IMR-90 (cell line): Measurements from ENCODE around the gene ELFN1. TPM values are rescaled to one million over a fixed set of nuclear protein-coding genes. Genes with fewer than 3 reads are reported as not detected.

Experiments used
- ATAC-seq: fragments of 200-7000 bp; cut with Tn5 transposase; 2 replicates; pipeline ENCODE4 v1.9.1; 2020; ENCODE audit warnings: low read depth, mild to moderate bottlenecking, moderate library complexity
- BruUV-seq: library from RNA; stranded (reverse); fragments of 400-500 nt; replicated peaks from 2 replicates; lab custom pipeline; 2021; lab: Mats Ljungman, UMichigan
- CTCF ChIA-PET: fragments of 300-600 bp; formaldehyde crosslinking; extraction: SDS; loops from one replicate; lab custom pipeline; 2021; ENCODE audit warnings: antibody characterized with exemption; lab: Yijun Ruan, JAX
- POLR2A ChIA-PET: fragments of 300-600 bp; sonication (Branson Sonifier 250); formaldehyde crosslinking; loops from one replicate; lab custom pipeline; 2022; ENCODE audit warnings: antibody characterized with exemption; ENCODE audit not compliant: unreplicated experiment; lab: Charles Lee
- DNase-seq: peaks from one replicate; pipeline ENCODE4 v3.0.0; 2013
- H2AFZ ChIP-seq: replicated peaks from 2 replicates; pipeline ENCODE3; 2013; ENCODE audit warnings: low read length, mild to moderate bottlenecking; ENCODE audit not compliant: poor library complexity
- H2AK5ac ChIP-seq: 2 replicates; pipeline ENCODE4 v1.6.1; 2013; ENCODE audit warnings: low read depth, low read length, inconsistent platforms
- H2AK9ac ChIP-seq: replicated peaks from 2 replicates; pipeline ENCODE3; 2013; ENCODE audit warnings: mild to moderate bottlenecking, low read depth, low read length, moderate library complexity; ENCODE audit not compliant: poor library complexity
- H2BK120ac ChIP-seq: 2 replicates; pipeline ENCODE4 v1.6.1; 2013; ENCODE audit warnings: low read depth, low read length, inconsistent platforms
- H2BK15ac ChIP-seq: 3 replicates; pipeline ENCODE4 v1.6.1; 2013; ENCODE audit warnings: low read depth, low read length, inconsistent platforms
- H2BK20ac ChIP-seq: 2 replicates; pipeline ENCODE4 v1.6.1; 2013; ENCODE audit warnings: low read depth, mild to moderate bottlenecking, inconsistent platforms, low read length, moderate library complexity
- H2BK5ac ChIP-seq: 2 replicates; pipeline ENCODE4 v1.6.1; 2013; ENCODE audit warnings: mild to moderate bottlenecking, low read depth, low read length, inconsistent platforms; ENCODE audit not compliant: poor library complexity, severe bottlenecking
- H3K14ac ChIP-seq: replicated peaks from 2 replicates; pipeline ENCODE4 v1.6.1; 2013; ENCODE audit warnings: low read depth, low read length, inconsistent platforms
- H3K18ac ChIP-seq: 2 replicates; pipeline ENCODE4 v1.6.1; 2013; ENCODE audit warnings: low read depth, low read length, control low read depth
- H3K23ac ChIP-seq: 2 replicates; pipeline ENCODE4 v1.6.1; 2013; ENCODE audit warnings: low read depth, low read length, inconsistent platforms
- H3K27ac ChIP-seq: 2 replicates; pipeline ENCODE4 v1.5.1; 2013; ENCODE audit warnings: mild to moderate bottlenecking, control low read depth, low read length; ENCODE audit not compliant: insufficient read depth
- H3K27me3 ChIP-seq: 2 replicates; pipeline ENCODE4 v1.6.1; 2013; ENCODE audit warnings: low read length; ENCODE audit not compliant: control insufficient read depth, insufficient read depth
- H3K36me3 ChIP-seq: 2 replicates; pipeline ENCODE4 v1.6.1; 2013; ENCODE audit warnings: low read length, mixed read lengths; ENCODE audit not compliant: control insufficient read depth, insufficient read depth
- H3K4ac ChIP-seq: 2 replicates; pipeline ENCODE4 v1.6.1; 2013; ENCODE audit warnings: low read depth, low read length, inconsistent platforms
- H3K4me1 ChIP-seq: 2 replicates; pipeline ENCODE4 v1.6.1; 2013; ENCODE audit warnings: low read length, mixed read lengths; ENCODE audit not compliant: control insufficient read depth, insufficient read depth
- H3K4me2 ChIP-seq: 2 replicates; pipeline ENCODE4 v1.6.1; 2013; ENCODE audit warnings: low read depth, mild to moderate bottlenecking, control low read depth, low read length, moderate library complexity
- H3K4me3 ChIP-seq: 2 replicates; pipeline ENCODE4 v1.5.1; 2013; ENCODE audit warnings: low read depth, mild to moderate bottlenecking, control low read depth, low read length, moderate library complexity; ENCODE audit not compliant: insufficient read depth
- H3K56ac ChIP-seq: 2 replicates; pipeline ENCODE4 v1.6.1; 2013; ENCODE audit warnings: low read length, inconsistent platforms; ENCODE audit not compliant: insufficient read depth; ENCODE audit errors: extremely low read depth
- H3K79me1 ChIP-seq, 2 experiments: 2 replicates each; pipeline ENCODE4 v1.6.1; 2013; ENCODE audit warnings: low read length in 2 of 2, inconsistent platforms in 1 of 2, low read depth in 1 of 2
- H3K9ac ChIP-seq: 2 replicates; pipeline ENCODE4 v1.6.1; 2013; ENCODE audit warnings: low read depth, low read length, control low read depth
- H3K9me1 ChIP-seq: 2 replicates; pipeline ENCODE4 v1.6.1; 2013; ENCODE audit warnings: low read length, inconsistent platforms; ENCODE audit not compliant: insufficient read depth
- H3K9me3 ChIP-seq: 2 replicates; pipeline ENCODE4 v1.6.1; 2013; ENCODE audit warnings: low read length; ENCODE audit not compliant: control insufficient read depth, insufficient read depth
- H4K20me1 ChIP-seq: 2 replicates; pipeline ENCODE4 v1.6.1; 2013; ENCODE audit warnings: low read length, inconsistent platforms; ENCODE audit not compliant: insufficient read depth
- H4K5ac ChIP-seq: 2 replicates; pipeline ENCODE4 v1.6.1; 2013; ENCODE audit warnings: mild to moderate bottlenecking, low read depth, low read length, control low read depth
- H4K8ac ChIP-seq, 2 experiments: 2 replicates each; pipeline ENCODE4 v1.6.1; 2013; ENCODE audit warnings: low read depth in 2 of 2, low read length in 2 of 2, control low read depth in 1 of 2, inconsistent platforms in 1 of 2
- H4K91ac ChIP-seq: 2 replicates; pipeline ENCODE4 v1.6.1; 2013; ENCODE audit warnings: low read depth, low read length, inconsistent platforms; ENCODE audit not compliant: insufficient read depth
- CEBPB ChIP-seq: IDR thresholded peaks from 2 replicates; pipeline ENCODE4 v1.6.1; 2012; ENCODE audit warnings: low read depth, low read length, improper control_type of control experiment
- MAZ ChIP-seq: IDR thresholded peaks from 2 replicates; pipeline ENCODE4 v1.6.1; 2012; ENCODE audit warnings: low read depth, mild to moderate bottlenecking, low read length, improper control_type of control experiment, moderate library complexity, borderline replicate concordance
- NFE2L2 ChIP-seq: fragments of 150-350 bp; IDR thresholded peaks from 2 replicates; pipeline ENCODE4 v1.6.1; 2016; ENCODE audit warnings: low read depth, mild to moderate bottlenecking, low read length
- RCOR1 ChIP-seq: IDR thresholded peaks from 2 replicates; pipeline ENCODE4 v1.6.1; 2012; ENCODE audit warnings: mild to moderate bottlenecking, low read length, improper control_type of control experiment; ENCODE audit not compliant: insufficient replicate concordance
- RFX5 ChIP-seq: IDR thresholded peaks from 2 replicates; pipeline ENCODE4 v1.8.0; 2012; ENCODE audit warnings: low read depth, mild to moderate bottlenecking, low read length, moderate library complexity
- whole genome bisulfite sequencing, 2 experiments: methylation state at CpG; one replicate each; pipeline versions ENCODE4 v1.1.5 to v1.1.7; 2013; ENCODE audit warnings: missing lambda C conversion rate in 2 of 2; ENCODE audit not compliant: insufficient read length in 1 of 2; ENCODE audit errors: extremely low coverage in 2 of 2; 5-methylcytosine and 5-hydroxymethylcytosine counted together
- dilution Hi-C: fragments of 300-500 bp; cut with HindIII; formaldehyde crosslinking; loops from one replicate; pipeline ENCODE4 v1.14.3; 2018; ENCODE audit warnings: low sequenced_read_pairs; ENCODE audit not compliant: unreplicated experiment
- in situ Hi-C: fragments of 300-500 bp; cut with MboI; formaldehyde crosslinking; loops from 3 replicates; pipeline ENCODE4 v1.14.3; 2019; ENCODE audit warnings: low sequenced_read_pairs, inconsistent platforms, mixed read lengths
- intact Hi-C: fragments of 100-400 bp; cut with micrococcal nuclease; formaldehyde crosslinking; loops from 2 replicates; pipeline ENCODE4 v1.10.0; 2022
- polyA plus RNA-seq, 3 experiments: library from polyadenylated mRNA; depleted of rRNA; stranded (reverse); fragments of >200 nt; gene quantifications; 2 replicates each; pipeline ENCODE4 v1.2.3, GENCODE V29; 2012; ENCODE audit warnings: low replicate concordance in 1 of 3
- total RNA-seq: library from RNA; depleted of rRNA; stranded (reverse); fragments of >200 nt; gene quantifications from 2 replicates; pipeline ENCODE4 v1.2.3, GENCODE V29; 2012

Gene ELFN1
- total and polyA plus RNA-seq, 2 of the 4 experiments (the other 2 are of a cell fraction) = 1.6 to 5.2 TPM

GRCh38 chr7:1767524-1767923 is 97.4 kb downstream of the ELFN1 start:
- H3K9me3 ChIP-seq = peaks cover 16% of the 10 kb centered on the region
- H3K4me3 ChIP-seq = no peak overlapping the region
- intact Hi-C loops = no loop called here
- no peak overlapping the region for H3K56ac ChIP-seq
- 38% methylated on average over 6 of the region's 10 CpGs; no CpG with 5 or more reads in 1 of the 2 experiments for WGBS, 2 experiments
- no peak overlapping the region for H2BK15ac ChIP-seq
- H3K14ac ChIP-seq = no peak overlapping the region
- in situ Hi-C loops = no loop called here
- H4K91ac ChIP-seq = no peak overlapping the region
- no peaks in the 10 kb centered on the region for H3K36me3 ChIP-seq
- H3K27me3 ChIP-seq = no peaks in the 10 kb centered on the region
- H2BK5ac ChIP-seq = no peak overlapping the region
- H3K4me2 ChIP-seq = no peak overlapping the region
- no TSS peak for BruUV-seq
- H2AK5ac ChIP-seq = no peak overlapping the region
- no peak overlapping the region for H3K4ac ChIP-seq
- no peak for ATAC-seq
- H3K4me1 ChIP-seq = no peaks in the 10 kb centered on the region
- no peak overlapping the region for H4K8ac ChIP-seq
- H4K5ac ChIP-seq = no peak overlapping the region
- no peak for DNase-seq
- H2BK20ac ChIP-seq = no peak overlapping the region
- ChIA-PET POLR2A (no interaction called here), CTCF (no interaction called here)
- no peak overlapping the region for H2BK120ac ChIP-seq
- H3K18ac ChIP-seq = no peak overlapping the region
- no peaks in the 10 kb centered on the region for H4K20me1 ChIP-seq
- dilution Hi-C loops = no loop called here
- no peak overlapping the region for H3K9ac ChIP-seq
- no peak overlapping the region for H2AK9ac ChIP-seq
- no peak overlapping the region for H3K27ac ChIP-seq
- no peak overlapping the region for H3K23ac ChIP-seq
- H3K79me1 ChIP-seq = no peaks in the 10 kb centered on the region
- no peak for TF ChIP-seq RFX5
- TF ChIP-seq CEBPB = no peak
- TF ChIP-seq MAZ = no peak
- no peak for TF ChIP-seq NFE2L2
- no peak for TF ChIP-seq RCOR1
- H2AFZ ChIP-seq = no peak overlapping the region
- no peaks in the 10 kb centered on the region for H3K9me1 ChIP-seq
